Bronchial epithelial cell (primary cell): Measurements from ENCODE around the gene SCN2B. TPM values are rescaled to one million over a fixed set of nuclear protein-coding genes. Genes with fewer than 3 reads are reported as not detected.

Experiments
- DNase-seq: peaks from one replicate; pipeline ENCODE4 v3.0.0-alpha.2; 2010; ENCODE audit warnings: low read depth
- FAIRE-seq: peaks from 2 replicates; lab custom pipeline; 2011; peaks lifted over from hg19 to GRCh38; lab: Jason Lieb, UNC
- H3K27me3 ChIP-seq: 2 replicates; pipeline ENCODE4 v1.5.1; 2011; ENCODE audit warnings: low read length; ENCODE audit not compliant: control insufficient read depth, insufficient read depth
- H3K36me3 ChIP-seq: 2 replicates; pipeline ENCODE4 v1.5.1; 2011; ENCODE audit warnings: low read length; ENCODE audit not compliant: control insufficient read depth, insufficient read depth
- H3K4me3 ChIP-seq: 2 replicates; pipeline ENCODE4 v1.5.1; 2011; ENCODE audit warnings: mild to moderate bottlenecking, low read depth, low read length, control low read depth
- CTCF ChIP-seq: IDR thresholded peaks from 2 replicates; pipeline ENCODE4 v1.5.1; 2011; ENCODE audit warnings: mild to moderate bottlenecking, moderate library complexity, low read length, control low read depth, inconsistent platforms; ENCODE audit not compliant: insufficient read depth, severe bottlenecking
- total RNA-seq: library from RNA; depleted of rRNA; stranded (reverse); fragments of >200 nt; gene quantifications from 2 replicates; pipeline ENCODE4 v1.2.1, GENCODE V29; 2014

SCN2B gene
- total RNA-seq, 1 donor from 2014 or later, result under 0.01 TPM

GRCh38 chr11:118138839-118139420 is 37.5 kb downstream of the SCN2B start:
- H3K27me3 ChIP-seq, result no peaks in the 10 kb centered on the region
- no peak for DNase-seq
- no peak for FAIRE-seq

GRCh38 chr11:118136801-118137200 is 39.6 kb downstream of the SCN2B start:
- Histone ChIP-seq H3K27me3 (no peaks in the 10 kb centered on the region), H3K4me3 (no peak overlapping the region), H3K36me3 (no peaks in the 10 kb centered on the region)
- DNase-seq, result no peak
- FAIRE-seq, result no peak
- TF ChIP-seq CTCF, result no peak

More at GRCh38 chr11:118138839-118139420, 37.5 kb downstream of the SCN2B start:
- no peak for TF ChIP-seq CTCF
- Histone ChIP-seq H3K36me3 (no peaks in the 10 kb centered on the region), H3K4me3 (no peak overlapping the region)

GRCh38 chr11:118136341-118136740 is 40.1 kb downstream of the SCN2B start:
- no peak for TF ChIP-seq CTCF
- H3K27me3 ChIP-seq, result no peaks in the 10 kb centered on the region
- H3K4me3 ChIP-seq, result no peak overlapping the region
- no peak for DNase-seq
- FAIRE-seq, result no peak
- no peaks in the 10 kb centered on the region for H3K36me3 ChIP-seq

- no peak for TF ChIP-seq CTCF
- Histone ChIP-seq H3K36me3 (no peaks in the 10 kb centered on the region), H3K4me3 (no peak overlapping the region), H3K27me3 (no peaks in the 10 kb centered on the region)
- DNase-seq, result no peak
- FAIRE-seq, result no peak
These were observed 40.7 kb downstream of the SCN2B start for GRCh38 chr11:118135796-118136165.

- DNase-seq, result no peak
- H3K4me3 ChIP-seq, result no peak overlapping the region
- H3K36me3 ChIP-seq, result no peaks in the 10 kb centered on the region
- TF ChIP-seq CTCF, result no peak
- FAIRE-seq, result peak; percentile 7
- no peaks in the 10 kb centered on the region for H3K27me3 ChIP-seq
These were observed 41.2 kb downstream of the SCN2B start for GRCh38 chr11:118135051-118135795.
